Effector memory CD8-positive, alpha-beta T cell (primary cell): ENCODE results near the gene SIL1.

Source experiments
- ATAC-seq: fragments of 150-1000 bp; cut with Tn5 transposase; replicated peaks from 2 replicates; pipeline ENCODE4 v1.10.0; 2021; ENCODE audit warnings: mild to moderate bottlenecking, moderate library complexity
- DNase-seq, 3 experiments: peaks; one replicate each; pipeline ENCODE4 v3.0.0; 2021
- H3K27ac Mint-ChIP-seq, 2 donors: one replicate each; pipeline ENCODE4 v1.8.0; 2022; ENCODE audit warnings: mild to moderate bottlenecking in 2 of 2, mixed read lengths in 2 of 2, moderate library complexity in 2 of 2
- H3K27me3 Mint-ChIP-seq, 2 donors: one replicate each; pipeline ENCODE4 v1.8.0; 2022; ENCODE audit warnings: mixed read lengths in 2 of 2
- H3K36me3 Mint-ChIP-seq: one replicate; pipeline ENCODE4 v1.8.0; 2022; ENCODE audit warnings: mild to moderate bottlenecking, moderate library complexity, mixed read lengths; ENCODE audit not compliant: insufficient read depth
- H3K4me1 Mint-ChIP-seq, 2 donors: one replicate each; pipeline ENCODE4 v1.8.0; 2022; ENCODE audit warnings: low read depth in 2 of 2, mixed read lengths in 2 of 2
- H3K4me3 Mint-ChIP-seq, 2 donors: one replicate each; pipeline ENCODE4 v1.8.0; 2022; ENCODE audit warnings: mild to moderate bottlenecking in 2 of 2, mixed read lengths in 2 of 2, moderate library complexity in 2 of 2
- H3K9me3 Mint-ChIP-seq, 2 donors: one replicate each; pipeline ENCODE4 v1.8.0; 2022; ENCODE audit warnings: mixed read lengths in 2 of 2

Gene SIL1

DNA sequence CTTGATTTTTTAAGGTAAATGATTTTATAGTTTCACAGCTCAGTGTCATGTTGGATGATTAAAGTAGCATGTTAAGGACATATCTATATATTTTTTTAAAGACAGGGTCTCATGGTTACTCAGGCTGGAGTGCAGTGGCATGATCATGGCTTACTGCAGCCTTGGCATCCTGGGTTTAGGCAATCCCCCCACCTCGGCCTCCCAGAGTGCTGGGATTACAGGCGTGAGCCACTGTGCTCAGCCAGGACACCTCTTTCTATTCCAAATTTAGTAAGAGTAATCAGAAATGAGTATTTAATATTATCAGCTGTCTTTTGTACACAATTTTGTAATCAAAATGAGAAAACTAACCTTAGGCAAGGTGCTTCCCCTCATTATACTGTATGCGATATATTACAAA, 284.4 kb downstream of the SIL1 start:
- Mint-ChIP-seq H3K4me3 (no peak overlapping the region), H3K27ac (no peak overlapping the region), H3K36me3 (peaks cover 2% of the 10 kb centered on the region), H3K4me1 (peaks cover 0 to under 1% of the 10 kb centered on the region in 2 donors), H3K27me3 (no peaks in the 10 kb centered on the region), H3K9me3 (no peaks in the 10 kb centered on the region)
- ATAC-seq (no peak), DNase-seq (no peak)

DNA sequence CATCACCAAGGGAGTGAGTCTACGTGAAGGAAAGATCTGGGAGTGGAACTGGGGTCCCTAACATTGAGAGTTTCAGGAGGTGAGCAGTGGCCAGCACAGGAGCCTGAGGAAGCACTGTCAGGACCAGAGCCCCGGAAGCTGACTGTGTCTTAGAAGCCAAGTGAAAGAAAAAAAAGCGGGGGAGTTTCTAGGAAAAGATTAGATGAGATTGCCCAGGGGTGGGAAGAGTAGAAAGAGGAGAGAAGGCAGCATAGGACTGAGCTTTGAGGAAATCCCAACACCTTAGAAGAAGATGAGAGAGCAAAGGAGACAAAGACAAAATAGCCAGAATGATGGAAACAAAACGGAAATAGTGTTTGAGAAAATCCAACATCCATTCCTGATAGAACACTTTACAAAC, 286.1 kb downstream of the SIL1 start:
- ATAC-seq (no peak), DNase-seq (no peak)
- H3K4me3 Mint-ChIP-seq: no peak overlapping the region
- H3K4me1 Mint-ChIP-seq: peaks cover 0 to 2% of the 10 kb centered on the region in 2 donors
- H3K9me3 Mint-ChIP-seq: no peaks in the 10 kb centered on the region
- peaks cover 2% of the 10 kb centered on the region for H3K36me3 Mint-ChIP-seq
- H3K27ac Mint-ChIP-seq: no peak overlapping the region
- H3K27me3 Mint-ChIP-seq: no peaks in the 10 kb centered on the region

DNA sequence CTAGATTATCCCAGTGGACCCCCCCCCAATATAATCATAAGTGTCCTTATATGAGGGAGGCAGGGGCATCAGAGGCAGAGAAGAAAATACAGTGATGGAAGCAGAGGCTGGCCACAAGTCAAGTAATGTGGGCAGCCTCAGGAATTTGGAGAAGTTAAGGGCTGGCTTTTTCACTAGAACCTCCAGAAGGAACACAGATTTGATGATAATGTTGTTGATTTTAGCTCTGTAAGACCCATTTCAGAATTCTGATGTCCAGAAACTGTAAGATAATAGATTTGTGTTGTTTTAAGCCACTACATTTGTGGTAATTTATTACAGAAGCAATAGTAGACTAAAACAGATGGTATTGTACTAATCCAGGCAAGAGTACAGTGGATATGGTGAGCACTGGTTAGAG, 286.7 kb downstream of the SIL1 start:
- Mint-ChIP-seq H3K27ac (no peak overlapping the region), H3K4me3 (no peak overlapping the region), H3K4me1 (peaks cover 0 to 2% of the 10 kb centered on the region in 2 donors), H3K9me3 (no peaks in the 10 kb centered on the region), H3K36me3 (peaks cover 2% of the 10 kb centered on the region), H3K27me3 (no peaks in the 10 kb centered on the region)
- ATAC-seq: no peak
- DNase-seq: no peak

DNA sequence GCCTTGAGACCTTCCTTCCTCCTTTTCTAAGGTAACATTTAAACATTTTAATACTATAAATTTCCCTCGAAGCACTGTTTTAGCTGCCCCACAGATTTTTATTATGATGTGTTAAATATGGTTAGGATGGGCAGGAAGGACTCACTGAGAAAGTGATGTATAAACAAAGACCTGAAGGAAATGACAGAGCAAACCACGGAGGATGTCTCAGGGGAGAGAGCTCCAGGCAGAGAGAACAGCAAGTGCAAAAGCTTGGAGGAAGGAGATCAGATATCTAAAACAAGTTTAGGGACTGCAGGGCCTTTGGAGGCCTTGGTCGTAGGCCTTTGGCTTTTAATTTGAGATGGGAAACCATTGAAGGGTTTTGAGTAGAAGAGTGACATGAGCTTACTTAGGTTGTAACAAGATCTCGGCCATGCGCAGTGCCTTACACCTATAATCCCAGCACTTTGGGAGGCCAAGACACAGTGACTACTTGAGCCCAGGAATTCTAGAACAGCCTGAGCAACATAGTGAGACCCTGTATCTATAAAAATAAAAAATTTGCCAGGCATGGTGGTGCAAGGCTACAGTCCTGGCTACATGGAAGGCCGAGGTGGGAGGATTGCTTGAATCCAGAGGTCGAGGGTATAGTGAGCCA, 287.5 kb downstream of the SIL1 start:
- DNase-seq: no peak
- H3K27ac Mint-ChIP-seq: no peak overlapping the region
- H3K36me3 Mint-ChIP-seq: peaks cover 2% of the 10 kb centered on the region
- no peak for ATAC-seq
- H3K4me1 Mint-ChIP-seq: peaks cover 0 to 2% of the 10 kb centered on the region in 2 donors
- no peaks in the 10 kb centered on the region for H3K27me3 Mint-ChIP-seq
- no peaks in the 10 kb centered on the region for H3K9me3 Mint-ChIP-seq
- no peak overlapping the region for H3K4me3 Mint-ChIP-seq

DNA sequence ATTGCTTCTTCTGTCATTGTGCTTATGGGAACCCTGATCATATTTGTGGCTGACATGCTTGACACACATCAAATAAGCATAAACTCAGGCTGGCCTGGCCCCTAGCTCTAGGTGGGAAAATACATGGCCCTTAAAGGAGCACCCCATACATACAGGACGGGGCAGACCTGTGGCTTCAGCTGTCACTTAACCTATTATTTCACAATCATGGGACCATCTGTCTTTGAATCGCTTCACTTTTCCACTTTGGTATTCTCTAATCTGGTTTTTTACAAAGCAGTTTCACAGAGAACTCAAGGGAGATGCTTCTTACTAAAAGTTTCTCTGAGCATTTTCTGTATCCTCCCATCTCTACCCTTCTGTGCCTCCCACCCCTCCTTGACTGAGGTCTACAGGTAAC, 288.4 kb downstream of the SIL1 start:
- DNase-seq (no peak), ATAC-seq (no peak)
- Mint-ChIP-seq H3K4me3 (no peak overlapping the region), H3K27me3 (no peaks in the 10 kb centered on the region), H3K36me3 (peaks cover 4% of the 10 kb centered on the region), H3K9me3 (no peaks in the 10 kb centered on the region), H3K27ac (no peak overlapping the region), H3K4me1 (peaks cover 0 to 2% of the 10 kb centered on the region in 2 donors)

DNA sequence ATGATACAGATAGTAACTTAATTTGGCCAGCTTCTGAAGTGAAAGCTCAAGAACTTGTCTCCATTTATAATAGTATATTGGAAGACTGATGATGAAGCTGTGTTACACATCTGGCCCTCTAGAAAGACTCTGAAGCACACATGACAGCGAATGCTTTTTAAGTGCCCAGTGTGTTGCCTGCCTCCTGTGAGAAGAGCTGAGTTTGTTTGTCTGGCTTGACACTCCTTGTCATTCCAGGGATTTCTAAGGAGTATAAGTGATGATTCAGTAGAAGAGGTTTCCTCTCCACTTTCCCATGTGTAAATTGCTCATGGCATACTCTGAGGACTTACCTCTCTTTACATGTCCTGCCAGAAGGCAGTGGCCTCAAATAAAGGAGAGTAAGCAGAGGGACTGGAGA, 292.6 kb downstream of the SIL1 start:
- no peaks in the 10 kb centered on the region for H3K27me3 Mint-ChIP-seq
- peaks cover 10% of the 10 kb centered on the region for H3K36me3 Mint-ChIP-seq
- ATAC-seq: no peak
- peaks cover 0 to 4% of the 10 kb centered on the region in 2 donors for H3K4me1 Mint-ChIP-seq
- H3K4me3 Mint-ChIP-seq: no peak overlapping the region
- no peak for DNase-seq
- no peak overlapping the region for H3K27ac Mint-ChIP-seq
- no peaks in the 10 kb centered on the region for H3K9me3 Mint-ChIP-seq

DNA sequence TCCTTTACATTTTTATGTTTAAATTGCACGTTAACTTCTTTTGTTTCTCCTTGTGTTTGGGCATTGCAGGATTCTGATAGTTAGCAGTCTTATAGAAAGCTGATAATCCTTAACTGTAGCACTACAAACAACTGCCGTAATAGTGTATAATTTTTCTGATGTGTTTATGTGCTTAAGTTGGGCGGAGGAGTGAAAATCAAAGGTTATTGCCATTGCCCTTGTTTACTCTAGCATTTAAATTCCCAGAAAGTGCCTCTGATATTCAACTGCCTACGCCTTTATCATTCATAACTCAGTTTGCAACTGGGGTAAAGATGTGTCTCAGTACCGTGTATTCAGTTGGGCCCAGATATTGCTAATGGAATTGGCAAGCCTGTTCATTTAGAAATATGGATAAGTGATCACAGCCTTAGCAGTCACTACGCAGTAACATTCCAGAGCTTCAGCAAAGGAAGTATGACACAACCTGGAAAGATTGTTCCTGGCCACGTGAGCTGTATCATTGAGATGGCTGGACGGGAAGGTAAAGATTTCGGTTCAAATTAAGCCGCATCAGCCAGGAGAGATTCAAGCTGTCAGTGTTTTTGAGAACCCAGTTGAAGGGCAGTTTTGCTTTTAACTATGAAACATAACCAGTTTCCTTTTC, 294.9 kb downstream of the SIL1 start:
- peaks cover 12% of the 10 kb centered on the region for H3K36me3 Mint-ChIP-seq
- H3K27ac Mint-ChIP-seq: no peak overlapping the region
- no peak overlapping the region for H3K4me3 Mint-ChIP-seq
- no peaks in the 10 kb centered on the region for H3K27me3 Mint-ChIP-seq
- DNase-seq (no peak), ATAC-seq (no peak)
- peaks cover 0 to 2% of the 10 kb centered on the region in 2 donors for H3K4me1 Mint-ChIP-seq
- no peaks in the 10 kb centered on the region for H3K9me3 Mint-ChIP-seq

DNA sequence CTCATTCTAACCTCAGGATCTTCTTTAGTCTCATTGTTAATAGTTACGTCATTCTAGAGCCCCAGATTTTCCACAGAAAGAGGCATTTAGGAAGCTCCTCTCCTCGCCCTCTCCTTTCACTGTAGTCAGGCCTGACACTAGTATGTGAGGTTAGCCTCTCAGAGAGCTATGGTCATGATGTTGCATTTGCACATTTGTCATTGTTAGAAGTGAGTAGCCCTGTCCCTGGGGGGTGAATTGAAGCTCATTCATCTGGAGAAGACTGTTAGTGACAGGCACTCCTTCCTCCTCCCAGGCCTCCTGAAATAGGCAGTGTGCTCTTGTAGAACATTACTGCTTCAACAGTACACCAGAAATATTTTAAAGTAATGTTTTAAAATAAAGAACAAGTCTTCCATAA, 296.5 kb downstream of the SIL1 start:
- ATAC-seq (no peak), DNase-seq (no peak)
- Mint-ChIP-seq H3K9me3 (no peaks in the 10 kb centered on the region), H3K36me3 (peaks cover 12% of the 10 kb centered on the region), H3K4me3 (no peak overlapping the region), H3K4me1 (peaks cover 0 to 2% of the 10 kb centered on the region in 2 donors), H3K27ac (no peak overlapping the region), H3K27me3 (no peaks in the 10 kb centered on the region)

DNA sequence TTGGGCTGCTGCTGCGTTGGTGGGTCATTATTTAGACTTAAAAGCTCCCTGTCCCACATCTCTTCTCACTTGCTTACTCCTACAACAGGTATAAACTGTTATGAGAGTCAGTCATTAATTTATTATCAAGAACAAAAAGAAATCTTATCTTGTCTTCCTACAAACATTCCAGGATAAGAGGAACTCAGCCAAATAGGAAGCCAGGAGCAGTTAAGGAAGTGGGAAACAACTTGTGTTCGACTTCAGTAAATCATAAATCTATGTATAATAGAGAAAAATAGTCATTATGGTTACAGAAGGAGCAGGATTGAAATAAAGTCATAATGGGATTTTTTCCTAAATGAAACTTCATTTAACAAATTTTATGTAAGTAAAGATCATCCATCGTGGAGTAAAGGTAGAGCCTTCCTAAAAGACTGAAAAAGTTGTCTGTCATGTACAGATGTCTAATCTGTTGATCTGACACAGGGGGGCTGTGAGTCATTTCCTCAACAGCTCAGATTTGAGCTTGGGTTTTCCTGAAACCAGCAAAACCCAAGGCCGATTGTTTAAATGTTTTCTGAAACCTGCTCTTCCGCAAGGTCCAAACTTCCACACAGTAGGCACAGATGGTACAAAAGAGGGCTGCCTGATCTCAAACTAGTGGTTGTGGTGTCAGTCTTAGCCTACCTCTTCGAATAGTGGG, 297.7 kb downstream of the SIL1 start:
- Mint-ChIP-seq H3K27me3 (no peaks in the 10 kb centered on the region), H3K4me3 (no peak overlapping the region), H3K36me3 (peaks cover 12% of the 10 kb centered on the region), H3K27ac (no peak overlapping the region), H3K9me3 (no peaks in the 10 kb centered on the region), H3K4me1 (peaks cover 0 to 2% of the 10 kb centered on the region in 2 donors)
- DNase-seq (no peak), ATAC-seq (no peak)

DNA sequence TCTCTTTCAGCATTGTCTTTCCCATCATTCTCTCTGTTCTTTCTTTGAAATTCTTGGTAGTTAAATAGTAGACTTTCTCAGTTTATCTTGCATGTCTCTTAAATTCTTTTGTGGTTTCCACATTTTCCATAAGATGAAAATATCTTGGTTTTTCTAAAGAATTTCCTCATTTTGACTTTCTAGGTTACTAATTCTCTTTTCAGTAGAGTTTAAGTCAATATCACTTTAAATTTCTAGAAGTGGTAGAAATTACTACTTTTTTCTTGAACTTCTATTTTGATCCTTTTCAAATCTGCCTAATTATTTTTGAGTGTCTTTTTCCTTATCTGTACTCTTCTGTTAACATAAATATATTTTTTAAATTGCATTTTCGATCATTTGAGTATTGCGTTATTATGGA, 299.4 kb downstream of the SIL1 start:
- no peak for ATAC-seq
- Mint-ChIP-seq H3K27me3 (no peaks in the 10 kb centered on the region), H3K9me3 (no peaks in the 10 kb centered on the region), H3K27ac (no peak overlapping the region), H3K36me3 (peaks cover 10% of the 10 kb centered on the region), H3K4me1 (peaks cover 0 to 2% of the 10 kb centered on the region in 2 donors), H3K4me3 (no peak overlapping the region)
- no peak for DNase-seq

DNA sequence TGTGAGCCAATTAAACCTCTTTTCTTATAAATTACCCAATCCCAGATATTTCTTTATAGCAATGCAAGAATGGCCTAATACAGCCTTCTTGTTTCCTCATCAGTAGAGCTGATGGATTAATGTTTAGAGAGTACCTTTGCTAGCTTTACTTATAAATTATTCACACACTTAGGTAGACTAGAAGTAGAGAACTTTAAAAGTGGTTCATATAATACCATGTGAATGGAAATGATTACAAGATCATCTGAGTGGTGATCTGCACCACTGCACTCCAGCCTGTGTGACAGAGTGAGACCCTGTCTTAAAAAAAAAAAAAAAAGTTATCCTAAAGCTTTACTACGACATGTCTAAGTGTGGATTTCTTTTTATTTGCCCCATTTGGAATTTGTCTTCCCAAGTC, 299.9 kb downstream of the SIL1 start:
- Mint-ChIP-seq H3K27ac (no peak overlapping the region), H3K9me3 (no peaks in the 10 kb centered on the region), H3K36me3 (peaks cover 10% of the 10 kb centered on the region), H3K4me3 (no peak overlapping the region), H3K27me3 (no peaks in the 10 kb centered on the region), H3K4me1 (peaks cover 0 to 2% of the 10 kb centered on the region in 2 donors)
- no peak for DNase-seq
- ATAC-seq: no peak
